Breast epithelium (tissue), 4 donors: ENCODE data around the gene DONSON. TPM values are rescaled to one million over a fixed set of nuclear protein-coding genes. Genes with fewer than 3 reads are reported as not detected.

ENCODE experiments used
- DNase-seq, 2 donors: peaks; one replicate each; pipeline ENCODE4 v3.0.0-alpha.2; 2019; ENCODE audit warnings: low spot score in 2 of 2
- H3K27ac ChIP-seq, 2 donors: fragments of 200-600 bp; sonication (generic) in 1 of 2; one replicate each; pipeline ENCODE4 v1.5.1; 2016 to 2019; ENCODE audit warnings: mild to moderate bottlenecking in 1 of 2
- H3K27me3 ChIP-seq, 2 donors: fragments of 200-600 bp; sonication (generic) in 1 of 2; one replicate each; pipeline versions ENCODE4 v1.5.1 to v1.6.0; 2017 to 2019; ENCODE audit warnings: control low read depth in 1 of 2, mild to moderate bottlenecking in 1 of 2
- H3K36me3 ChIP-seq: fragments of 200-600 bp; one replicate; pipeline ENCODE4 v1.5.1; 2019
- H3K4me1 ChIP-seq, 2 donors: fragments of 200-600 bp; sonication (generic); one replicate each; pipeline ENCODE4 v1.5.1; 2016 to 2019; ENCODE audit warnings: control low read depth in 1 of 2
- H3K4me3 ChIP-seq, 3 donors: fragments of 200-600 bp; sonication (generic); 1 replicate in 2 of 3; 2 replicates in 1 of 3; pipeline ENCODE4 v1.5.1; 2016 to 2019; ENCODE audit warnings: mild to moderate bottlenecking in 3 of 3, moderate library complexity in 2 of 3
- H3K9me3 ChIP-seq, 2 donors: fragments of 200-600 bp; sonication (generic) in 1 of 2; one replicate each; pipeline ENCODE4 v1.5.1; 2016 to 2019; ENCODE audit warnings: control low read depth in 1 of 2
- CTCF ChIP-seq, 3 donors: fragments of 450-650 bp; IDR thresholded peaks; one replicate each; pipeline ENCODE4 v1.5.1; 2016 to 2017; ENCODE audit warnings: antibody characterized with exemption in 3 of 3, mild to moderate bottlenecking in 3 of 3, moderate library complexity in 3 of 3
- POLR2A ChIP-seq: fragments of 450-650 bp; IDR thresholded peaks from one replicate; pipeline ENCODE4 v1.6.1; 2016; ENCODE audit warnings: antibody characterized with exemption, mild to moderate bottlenecking, moderate library complexity
- POLR2AphosphoS5 ChIP-seq, 3 donors: sonication (generic); formaldehyde crosslinking; IDR thresholded peaks; one replicate each; pipeline ENCODE4 v1.6.1; 2017; ENCODE audit warnings: antibody characterized with exemption in 3 of 3
- intact Hi-C: fragments of 100-400 bp; cut with DNase I; formaldehyde crosslinking; loops from one replicate; pipeline ENCODE4 v1.15.1; 2023; ENCODE audit warnings: low total_unique reads
- total RNA-seq, 3 donors: library from RNA; depleted of rRNA; stranded (reverse); fragments of >200 nt; gene quantifications; one replicate each; pipeline ENCODE4 v1.1.0, GENCODE V29; 2016

The DONSON gene
- total RNA-seq, 3 donors from 2014 or later = 6.6 to 10.1 (median 9.2) TPM

DNA sequence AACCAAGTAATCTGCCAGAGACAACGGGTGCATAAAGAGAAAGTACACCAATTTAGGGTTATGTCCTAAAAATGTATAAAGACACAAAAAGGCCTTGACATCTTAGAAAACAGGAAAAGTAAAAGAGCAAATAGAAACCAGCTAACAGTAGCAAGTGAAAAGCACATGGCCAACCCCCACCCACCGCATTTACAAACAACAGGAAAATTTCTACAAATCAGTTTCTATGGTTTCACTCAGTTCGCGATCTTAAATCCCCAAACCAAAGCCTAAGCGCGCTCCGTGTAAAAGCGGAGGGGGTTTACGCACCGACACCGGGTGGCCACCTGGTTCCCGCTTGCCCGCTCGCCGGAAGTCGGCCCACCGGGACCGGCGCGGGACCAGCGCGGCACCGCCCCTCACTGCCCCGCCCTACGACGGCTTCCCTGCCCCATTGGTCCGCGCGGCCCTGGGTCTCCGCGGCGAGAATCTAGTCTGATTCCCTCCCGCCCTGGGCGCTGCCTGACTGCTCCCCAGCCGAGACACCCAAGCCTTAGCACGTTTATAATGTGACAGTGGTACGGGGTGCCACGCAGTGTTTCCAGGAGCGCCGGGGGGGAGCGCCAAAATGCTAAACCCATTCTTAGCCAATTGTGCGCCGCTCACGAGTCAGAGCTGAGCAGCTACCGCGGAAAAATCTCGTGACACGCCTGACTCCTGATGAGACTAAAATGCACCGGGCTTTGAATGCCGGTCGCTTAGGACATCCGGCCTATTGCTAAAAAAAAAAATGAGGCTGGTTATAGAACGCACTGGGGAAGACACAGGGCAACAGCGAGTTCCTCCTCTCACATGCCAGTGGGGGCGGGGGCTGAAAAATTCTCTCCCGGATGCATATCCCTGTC, 46.5 kb downstream of the DONSON start, which contains the start of gene GART:
Gene GART (minus strand): TSS at position 362 of the 884 bp plus-strand sequence. CDS start 2,802 bp downstream, outside the sequence.
- Histone ChIP-seq H3K9me3 (no peaks in the 10 kb centered on the region), H3K27ac (peak within 1 kb of the TSS; percentile 99), H3K27me3 (no peaks in the 10 kb centered on the region), H3K4me1 (no peaks in the 10 kb centered on the region), H3K4me3 (peak within 1 kb of the TSS; percentile 66 to 78 (median 74)), H3K36me3 (no peaks in the 10 kb centered on the region)
- DNase-seq = peak; percentile 78 to 81
- TF ChIP-seq POLR2AphosphoS5 (IDR thresholded peaks at IDR 0.05) (peak; percentile 64 to 88 (median 68)), CTCF (IDR thresholded peaks at IDR 0.05) (peak in 1 of 3 donors; percentile 6), POLR2A (peak; percentile 81)
- intact Hi-C loops = no loop called here

GRCh38 chr21:33541105-33541711, 47.3 kb downstream of the DONSON start:
- Histone ChIP-seq H3K36me3 (no peaks in the 10 kb centered on the region), H3K9me3 (no peaks in the 10 kb centered on the region), H3K4me3 (peak overlapping the region; percentile 66 to 78 (median 74)), H3K27ac (peak overlapping the region; percentile 99), H3K27me3 (no peaks in the 10 kb centered on the region), H3K4me1 (no peaks in the 10 kb centered on the region)
- intact Hi-C loops = no loop called here
- TF ChIP-seq POLR2AphosphoS5 (IDR thresholded peaks at IDR 0.05) (no peak), CTCF (IDR thresholded peaks at IDR 0.05) (no peak), POLR2A (no peak)
- DNase-seq = no peak

DNA sequence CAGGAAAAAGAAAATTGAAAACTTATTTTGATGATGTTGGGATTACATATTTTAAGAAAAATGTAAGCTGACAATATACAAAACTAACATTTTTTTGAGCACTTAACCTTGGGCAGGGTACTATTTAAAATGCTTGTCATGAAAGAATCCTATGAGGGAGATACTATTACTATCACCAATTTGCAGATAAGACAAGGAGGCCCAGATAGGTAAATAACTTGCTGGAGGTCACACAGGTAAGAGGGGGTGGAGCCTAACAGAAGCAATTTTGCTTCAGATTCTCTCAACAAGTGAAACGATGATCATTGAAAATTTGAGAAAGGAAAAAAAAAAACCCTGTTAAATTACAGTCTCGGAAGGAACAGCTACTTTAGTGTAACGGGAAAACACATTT, 47.8 kb downstream of the DONSON start:
- peak overlapping the region in 2 of 3 donors; percentile 74 to 78 for H3K4me3 ChIP-seq

DNA sequence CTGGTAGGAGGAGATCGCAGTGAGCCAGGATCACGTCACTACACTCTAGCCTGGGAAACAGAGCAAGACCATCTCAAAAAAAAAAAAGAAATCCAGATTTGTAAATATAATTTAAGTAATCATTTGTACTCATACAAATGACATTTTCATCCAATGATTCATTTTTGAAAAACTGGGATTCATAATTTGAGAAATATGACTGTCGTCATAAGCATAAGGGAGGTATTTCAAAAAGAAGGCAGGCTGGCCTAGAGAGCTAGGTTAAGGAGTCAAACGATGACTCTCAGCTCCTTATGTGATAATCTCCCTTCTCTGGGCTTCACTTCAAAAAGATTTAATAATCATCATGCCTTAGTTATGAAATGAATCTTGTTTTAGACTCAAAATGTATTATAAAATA, 48.9 kb downstream of the DONSON start:
- no peaks in the 10 kb centered on the region for H3K36me3 ChIP-seq
- H3K9me3 ChIP-seq = no peaks in the 10 kb centered on the region
- no peak for DNase-seq
- intact Hi-C loops = no loop called here
- TF ChIP-seq POLR2AphosphoS5 (IDR thresholded peaks at IDR 0.05) = no peak
- TF ChIP-seq CTCF (IDR thresholded peaks at IDR 0.05) = no peak
- H3K4me1 ChIP-seq = no peaks in the 10 kb centered on the region
- no peaks in the 10 kb centered on the region for H3K27me3 ChIP-seq
- no peak overlapping the region for H3K27ac ChIP-seq
- no peak overlapping the region for H3K4me3 ChIP-seq

More for the DNA sequence above, 47.8 kb downstream of the DONSON start:
- Histone ChIP-seq H3K36me3 (no peaks in the 10 kb centered on the region), H3K9me3 (no peaks in the 10 kb centered on the region), H3K27me3 (no peaks in the 10 kb centered on the region), H3K4me1 (no peaks in the 10 kb centered on the region), H3K27ac (peak overlapping the region in 1 of 2 donors; percentile 99)
- intact Hi-C loops = no loop called here
- no peak for DNase-seq
- TF ChIP-seq POLR2A = no peak
- TF ChIP-seq CTCF (IDR thresholded peaks at IDR 0.05) = no peak
- TF ChIP-seq POLR2AphosphoS5 (IDR thresholded peaks at IDR 0.05) = no peak

- H3K4me3 ChIP-seq = no peak overlapping the region
- no peaks in the 10 kb centered on the region for H3K27me3 ChIP-seq
- no peaks in the 10 kb centered on the region for H3K9me3 ChIP-seq
- TF ChIP-seq POLR2A (no peak), POLR2AphosphoS5 (IDR thresholded peaks at IDR 0.05) (no peak)
- DNase-seq = no peak
- H3K36me3 ChIP-seq = no peaks in the 10 kb centered on the region
- H3K4me1 ChIP-seq = no peaks in the 10 kb centered on the region
- no peak overlapping the region for H3K27ac ChIP-seq
- intact Hi-C loops = no loop called here
These were observed 51.3 kb downstream of the DONSON start for GRCh38 chr21:33537212-33537611.
